ENCODE data around the gene DTL. TPM values are rescaled to one million over a fixed set of nuclear protein-coding genes. Genes with fewer than 3 reads are reported as not detected.

Gene DTL
- total RNA-seq, 1 experiment from 2014 or later, result 41.0 TPM

GRCh38 chr1:212127221-212127620 lies 91.7 kb downstream of the DTL start:
- RAD21 ChIA-PET (ENCODE audit: low non-redundant PET in 1 of 2, low total read pairs in 2 of 2, uncharacterized antibody in 2 of 2, unreplicated experiment in 2 of 2), result no interaction called here

More at GRCh38 chr1:212127221-212127620, 91.7 kb downstream of the DTL start:
- Histone ChIP-seq H3K4me1 (ENCODE audit: control insufficient read depth in 1 of 2, insufficient read depth in 2 of 2, low read length in 2 of 2) (0 out of 4 replicates have a peak, but pooled peaks cover 0 to 5% of the 10 kb centered on the region in 2 experiments), H4K20me1 (ENCODE audit: insufficient read depth) (no peaks in the 10 kb centered on the region), H2AFZ (ENCODE audit: low read depth, low read length, poor library complexity, severe bottlenecking) (no peak overlapping the region), H3K27me3 (ENCODE audit: insufficient read depth, low read length) (no peaks in the 10 kb centered on the region), H3K9me2 (ENCODE audit: insufficient read depth) (no peaks in the 10 kb centered on the region), H3K79me2 (ENCODE audit: insufficient read depth, low read length) (no peaks in the 10 kb centered on the region), H3K9me3 (ENCODE audit: control insufficient read depth in 1 of 2, insufficient read depth in 1 of 2, low read depth in 1 of 2, low read length in 2 of 2) (no peaks in the 10 kb centered on the region), H3K4me3 (replicated peaks in 1 of 2; ENCODE audit: low read depth in 1 of 2, low read length in 2 of 2) (no peak overlapping the region), H3K9ac (ENCODE audit: low read length) (no peak overlapping the region), H3K27ac (ENCODE audit: low read depth, low read length) (no peak overlapping the region), H3K36me3 (ENCODE audit: control insufficient read depth in 1 of 2, insufficient read depth in 2 of 2, low read length in 2 of 2) (no peaks in the 10 kb centered on the region), H3K4me2 (ENCODE audit: low read length) (no peak overlapping the region)
- TF ChIP-seq RAD21 (IDR thresholded peaks at IDR 0.05; ENCODE audit: low read depth), result no peak
- no peak for TF ChIP-seq ZFX (IDR thresholded peaks at IDR 0.05)
- TF ChIP-seq CTCF (IDR thresholded peaks at IDR 0.05 in 2 of 3, conservative IDR thresholded peaks at IDR 0.05 in 1 of 3; ENCODE audit: borderline replicate concordance in 1 of 3, insufficient read depth in 1 of 3, low read depth in 2 of 3, low read length in 2 of 3), result no peak
- TF ChIP-seq SIN3A (IDR thresholded peaks at IDR 0.05; ENCODE audit: low read depth), result no peak
- TF ChIP-seq EZH2phosphoT487 (IDR thresholded peaks at IDR 0.05; ENCODE audit: borderline replicate concordance), result no peak
- TF ChIP-seq ZNF274 (IDR thresholded peaks at IDR 0.05; ENCODE audit: low read depth, low read length), result no peak
- no peak for TF ChIP-seq CBX3 (IDR thresholded peaks at IDR 0.05; ENCODE audit: low read depth)
- no peak for TF ChIP-seq TCF7L2 (IDR thresholded peaks at IDR 0.05; ENCODE audit: borderline replicate concordance, extremely low read depth, insufficient read depth, insufficient read length)
- ChIA-PET CTCF (no interaction called here), POLR2A (no interaction called here)
- intact Hi-C loops (cut with micrococcal nuclease), result no loop called here
- DNase-seq (ENCODE audit: low read depth, low spot score) (no peak), ATAC-seq (no peak)
- BruUV-seq (replicated peaks), result no TSS peak

All from HCT116 (cell line).